GM19023 (cell line): ENCODE measurements around the gene NCAPG2.

Experiments
- ATAC-seq: cut with Tn5 transposase; IDR thresholded peaks from one replicate; pipeline ENCODE4 v1.9.1; 2021; ENCODE audit warnings: mild to moderate bottlenecking, moderate library complexity; ENCODE audit not compliant: unreplicated experiment

Gene NCAPG2

DNA sequence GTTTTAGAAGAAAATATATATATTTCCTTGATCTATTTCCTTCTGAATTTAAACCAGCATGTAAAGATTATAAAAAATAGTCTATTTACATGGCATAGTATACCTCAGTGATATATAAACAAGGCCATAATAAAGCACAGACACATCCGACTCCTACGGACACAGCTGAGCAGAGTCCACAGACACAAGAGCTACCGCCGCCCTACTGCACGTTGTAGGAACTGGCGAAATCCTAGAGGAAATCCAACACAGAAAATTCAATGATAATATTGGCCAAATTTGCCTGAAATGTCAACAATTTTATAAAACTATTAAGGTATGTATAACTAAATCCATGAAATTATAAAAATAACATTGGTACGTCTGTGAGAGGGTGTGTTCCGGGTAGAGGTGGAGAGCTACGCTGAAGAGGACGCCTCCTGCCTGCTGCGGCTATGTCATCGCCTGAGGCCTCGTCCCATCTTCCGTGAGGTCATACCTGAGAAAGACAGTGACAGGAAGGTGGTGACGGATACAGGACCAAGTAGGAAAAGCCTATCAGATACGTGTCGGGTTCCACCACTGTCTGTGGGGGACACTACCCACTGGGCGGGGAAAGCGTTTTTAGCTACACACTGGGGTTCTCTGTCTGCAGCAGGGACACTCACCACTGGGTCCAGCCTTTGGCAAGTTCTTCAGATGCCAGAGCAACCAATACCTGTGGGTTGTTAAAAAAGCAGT lies 29.3 kb upstream of the NCAPG2 start:
- ATAC-seq, result no peak

DNA sequence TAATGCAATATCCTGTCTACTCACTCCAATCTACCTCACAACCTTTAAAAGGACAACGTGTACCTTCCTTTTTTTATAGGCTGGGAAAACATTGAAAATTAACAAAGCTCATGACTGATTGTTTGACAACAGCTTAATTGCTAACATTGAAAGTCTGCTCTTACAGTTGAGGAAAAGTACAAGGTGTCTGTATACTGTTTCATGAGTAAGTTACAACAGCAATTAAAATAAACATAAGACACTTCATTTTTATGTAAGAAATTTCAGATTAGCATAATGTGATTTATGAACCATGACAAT lies 28.6 kb upstream of the NCAPG2 start:
- no peak for ATAC-seq

DNA sequence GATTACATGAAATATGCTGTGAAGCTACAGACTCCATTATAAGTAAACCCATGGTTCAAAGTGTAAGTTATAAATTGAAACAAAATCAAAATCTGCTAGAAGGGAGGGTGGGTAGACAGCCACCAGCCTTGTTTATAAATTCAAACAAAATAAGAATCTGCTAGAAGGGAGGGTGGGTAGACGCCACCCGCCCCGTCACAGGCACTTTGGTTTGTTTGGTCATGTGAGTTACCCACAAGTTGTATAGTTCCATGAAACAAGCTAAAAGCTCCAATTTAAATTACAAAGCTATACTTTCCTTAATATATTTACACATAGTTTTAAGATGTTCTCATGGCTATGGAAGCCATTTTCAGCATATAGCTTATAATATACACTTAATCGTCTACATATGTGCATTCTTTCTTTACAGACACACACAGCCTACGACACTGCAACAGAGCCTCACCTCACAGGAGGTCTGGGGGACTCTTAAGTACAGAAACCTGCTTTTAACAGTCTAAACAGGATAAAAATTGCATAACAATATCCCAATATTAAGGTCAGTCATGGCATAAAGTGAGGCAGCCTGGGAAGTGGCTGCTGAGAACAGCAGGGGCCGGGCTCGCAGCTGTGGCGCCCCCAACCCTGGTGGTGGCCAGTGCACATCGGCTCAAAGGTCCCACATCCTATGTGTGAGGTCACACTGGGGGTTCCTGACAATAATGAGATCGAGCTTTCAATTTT lies 28.1 kb upstream of the NCAPG2 start:
- ATAC-seq, result no peak

DNA sequence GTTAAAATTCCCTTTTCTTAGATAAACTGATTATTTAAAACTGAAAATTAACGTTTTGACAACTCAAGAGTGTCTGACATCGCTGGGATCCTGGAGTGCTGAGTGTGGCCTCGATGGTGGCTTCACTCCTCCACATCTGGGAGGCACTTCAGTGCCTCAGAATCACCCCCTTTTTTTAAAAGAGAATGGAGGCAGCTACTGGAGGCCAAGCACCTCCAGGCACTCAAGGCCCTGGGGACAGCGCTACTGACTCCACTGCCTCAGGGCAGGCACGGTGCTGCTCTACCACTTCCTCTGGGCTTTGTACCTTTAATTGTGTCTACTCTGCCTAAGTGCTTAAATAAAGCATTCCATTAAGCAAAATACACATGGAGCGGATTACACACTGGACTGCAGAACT lies 27.2 kb upstream of the NCAPG2 start:
- ATAC-seq, result no peak

DNA sequence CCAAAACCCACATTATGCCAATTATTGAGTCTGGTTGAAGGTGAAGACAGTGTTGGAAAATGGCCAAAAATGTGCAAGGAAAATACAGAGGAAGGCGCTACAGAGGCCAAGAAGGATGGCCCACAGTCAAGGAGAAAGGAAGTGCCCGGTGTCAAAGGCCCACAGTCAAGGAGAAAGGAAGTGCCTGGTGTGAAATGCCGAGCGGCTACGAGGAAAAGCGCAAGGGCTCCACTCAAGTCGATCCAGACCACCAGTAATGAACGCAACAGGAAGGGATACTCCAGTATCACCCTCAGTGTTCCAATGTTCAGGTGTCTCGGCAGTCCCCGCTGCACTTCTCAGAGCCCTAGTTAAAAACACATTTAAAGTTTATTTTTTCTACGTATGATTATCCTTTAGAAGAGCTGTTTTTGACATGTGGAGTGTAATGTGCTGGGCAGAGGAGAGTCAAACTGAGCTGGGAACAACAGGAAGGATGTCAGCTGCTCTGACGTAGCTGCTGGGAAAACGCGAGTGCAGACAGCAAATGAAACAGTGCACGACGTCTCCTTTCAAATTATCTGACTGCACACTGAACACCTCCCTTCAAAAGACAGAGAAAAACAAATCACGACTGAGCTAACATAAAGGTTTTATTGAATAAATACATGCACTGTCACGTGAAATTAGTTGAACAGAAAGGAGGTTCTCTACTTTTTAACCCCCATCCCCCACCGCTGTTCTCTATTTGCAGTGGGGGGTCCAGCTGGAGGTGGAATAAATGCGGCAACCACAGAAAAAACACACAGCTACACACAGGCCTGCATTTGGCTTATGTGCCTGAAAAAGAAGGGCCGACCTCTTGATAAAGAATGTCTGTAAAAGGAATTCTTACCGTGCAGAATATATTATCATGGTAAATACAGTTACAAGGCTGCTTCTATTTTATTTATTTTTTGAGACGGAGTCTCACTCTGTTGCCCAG lies 26.1 kb upstream of the NCAPG2 start:
- ATAC-seq, result no peak

DNA sequence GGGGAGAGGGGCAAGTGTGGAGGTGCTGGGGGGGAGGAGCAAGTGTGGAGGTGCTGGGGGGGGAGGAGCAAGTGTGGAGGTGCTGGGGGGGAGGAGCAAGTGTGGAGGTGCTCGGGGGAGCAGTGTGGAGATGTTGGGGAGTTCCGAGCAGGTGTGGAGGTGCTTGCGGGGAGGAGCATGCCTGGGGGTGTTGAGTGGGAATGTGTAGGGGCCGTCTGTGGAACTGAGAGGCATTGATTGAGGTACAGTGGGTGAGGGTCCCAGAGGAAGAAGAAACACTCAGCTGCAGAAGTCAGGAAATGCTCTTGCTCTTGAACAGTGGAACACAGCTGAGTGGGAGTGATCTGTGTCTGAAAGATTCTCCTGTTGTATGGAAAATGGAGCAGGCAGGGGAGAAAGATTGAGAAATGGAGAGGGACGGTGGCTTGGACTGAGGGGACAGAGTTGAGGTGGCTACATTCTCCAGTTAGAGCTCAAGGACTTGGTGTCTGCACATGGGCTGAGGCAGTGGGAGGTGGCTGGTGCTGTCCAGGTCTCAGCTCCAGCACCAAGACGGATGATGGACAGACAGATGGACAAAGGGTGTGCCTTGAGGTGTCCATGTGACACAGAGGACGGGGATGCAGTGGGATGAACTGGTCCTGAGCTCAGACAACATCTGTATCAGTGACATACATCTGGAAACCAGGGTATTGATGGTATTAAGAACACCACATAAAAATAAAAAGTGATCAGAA lies 25.2 kb upstream of the NCAPG2 start:
- no peak for ATAC-seq

DNA sequence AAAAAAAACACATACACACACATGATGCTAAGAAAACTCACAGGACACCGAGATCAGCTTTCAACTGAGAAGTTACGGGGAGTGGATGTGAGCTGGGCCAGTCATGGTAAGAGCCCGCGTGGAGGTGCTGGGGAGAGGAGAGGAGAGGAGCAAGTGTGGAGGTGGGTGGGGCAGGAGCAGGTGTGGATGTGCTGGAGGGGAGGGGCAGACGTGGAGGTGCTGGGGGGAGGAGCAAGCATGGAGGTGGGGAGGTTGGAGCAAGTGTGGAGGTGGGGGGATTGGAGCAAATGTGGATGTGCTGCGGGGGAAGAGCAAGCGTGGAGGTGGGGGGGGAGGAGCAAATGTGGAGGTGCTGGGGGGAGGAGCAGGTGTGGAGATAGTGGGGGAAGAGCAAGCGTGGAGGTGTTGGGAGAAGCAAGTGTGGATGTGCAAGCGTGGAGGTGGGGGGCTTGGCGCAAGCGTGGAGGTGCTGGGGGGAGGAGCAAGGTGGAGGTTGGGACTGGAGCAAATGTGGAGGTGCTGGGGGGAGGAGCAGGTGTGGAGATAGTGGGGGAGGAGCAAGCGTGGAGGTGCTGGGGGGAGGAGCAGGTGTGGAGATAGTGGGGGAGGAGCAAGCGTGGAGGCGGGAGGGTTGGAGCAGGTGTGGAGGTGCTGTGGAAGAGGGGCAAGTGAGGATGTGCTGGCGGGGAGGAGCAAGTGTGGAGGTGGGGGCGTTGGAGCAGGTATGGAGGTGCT lies 24.5 kb upstream of the NCAPG2 start:
- no peak for ATAC-seq

DNA sequence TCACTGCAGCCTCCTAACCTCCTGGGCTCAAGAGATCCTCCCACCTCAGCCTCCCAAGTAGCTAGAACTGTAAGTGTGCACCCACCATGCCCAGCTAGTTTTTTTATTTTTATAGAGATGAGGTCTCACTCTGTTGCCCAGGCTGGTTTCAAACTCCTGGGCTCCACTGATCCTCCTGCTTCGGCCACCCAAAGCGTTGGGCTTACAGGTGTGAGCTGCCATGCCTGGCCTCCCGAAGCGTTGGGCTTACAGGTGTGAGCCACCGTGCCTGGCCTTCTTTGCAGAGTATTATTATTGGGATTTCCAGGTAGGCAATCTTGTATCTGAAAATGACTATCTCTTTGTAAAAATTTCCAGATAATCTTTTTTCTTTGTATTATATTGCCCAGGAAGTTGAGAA lies 23.1 kb upstream of the NCAPG2 start:
- no peak for ATAC-seq

DNA sequence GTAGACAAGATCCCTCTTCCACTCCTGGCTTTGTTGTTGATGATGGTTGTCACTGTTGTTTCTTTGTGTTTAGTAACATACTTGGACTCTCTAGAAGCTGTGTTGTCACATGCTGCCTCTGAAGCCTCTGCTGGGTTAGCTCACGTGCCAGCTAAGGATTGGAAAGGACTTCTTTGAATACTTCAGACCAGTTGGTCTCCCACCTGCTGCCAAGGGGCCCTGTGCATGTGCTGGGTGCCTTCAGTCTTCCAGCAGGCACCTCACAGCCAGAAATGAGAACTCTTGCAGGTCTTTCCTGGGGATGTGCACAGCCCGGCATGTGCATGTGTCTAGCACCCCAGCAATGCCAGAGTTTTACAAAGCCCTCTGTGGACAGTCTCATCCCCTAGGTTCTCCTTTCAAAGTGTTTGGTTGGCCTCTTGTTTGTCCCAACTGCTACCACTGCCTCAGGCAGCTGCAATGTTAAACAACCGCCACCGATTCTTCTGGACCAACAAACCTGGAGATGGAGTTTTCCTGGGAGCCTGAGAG lies 21.7 kb upstream of the NCAPG2 start:
- ATAC-seq, result no peak

DNA sequence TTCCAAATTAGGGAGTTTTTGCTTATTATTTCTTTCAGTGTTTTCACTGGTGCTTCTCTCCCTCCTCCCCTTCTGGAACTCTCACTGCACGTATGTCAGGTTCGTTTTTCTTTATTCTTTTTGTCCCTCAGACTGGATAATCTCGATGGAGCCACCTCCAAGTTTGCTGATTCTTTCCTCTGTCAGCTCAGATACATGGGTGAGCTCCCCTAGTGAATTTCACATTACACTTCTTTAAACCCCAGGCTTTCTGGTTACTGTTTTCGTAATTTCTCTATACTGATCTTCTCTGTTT lies 20.8 kb upstream of the NCAPG2 start:
- ATAC-seq, result no peak

DNA sequence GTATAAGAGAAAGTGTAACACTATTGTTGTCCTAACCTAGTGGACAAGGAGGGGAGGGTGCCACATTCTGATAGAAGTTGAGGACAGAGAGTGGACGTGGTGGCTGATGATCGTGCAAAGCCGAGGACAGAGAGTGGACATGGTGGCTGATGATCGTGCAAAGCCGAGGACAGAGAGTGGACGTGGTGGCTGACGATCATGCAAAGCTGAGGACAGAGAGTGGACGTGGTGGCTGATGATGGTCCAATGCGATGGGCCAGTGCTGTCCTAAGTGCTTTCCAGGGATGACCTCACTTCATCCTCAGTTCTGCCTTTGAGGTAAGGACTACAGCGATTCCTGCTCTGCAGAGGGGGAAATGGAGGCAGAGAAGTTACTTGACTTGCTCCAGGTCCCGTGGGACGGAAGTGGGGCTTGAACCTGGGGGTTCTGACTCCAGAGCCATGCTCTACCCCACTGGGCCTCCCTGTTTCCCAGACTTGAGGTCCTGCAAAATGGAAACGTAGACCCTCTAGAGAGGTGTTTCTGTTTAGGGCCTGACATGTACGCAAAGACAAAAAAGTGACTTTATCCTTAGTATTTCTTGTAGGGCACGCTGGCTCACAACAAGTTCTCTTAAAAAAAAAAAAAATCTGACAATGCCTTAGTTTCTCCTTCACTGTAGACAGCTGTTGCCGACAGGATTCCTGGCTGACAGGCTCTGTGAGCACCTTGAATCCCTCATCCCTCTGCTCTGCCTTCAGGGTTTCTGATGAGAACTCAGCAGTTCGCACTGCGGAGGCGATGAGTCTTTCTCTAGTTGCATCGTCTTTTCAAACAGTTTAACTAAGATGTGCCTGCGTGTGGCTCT lies 20.3 kb upstream of the NCAPG2 start:
- no peak for ATAC-seq

DNA sequence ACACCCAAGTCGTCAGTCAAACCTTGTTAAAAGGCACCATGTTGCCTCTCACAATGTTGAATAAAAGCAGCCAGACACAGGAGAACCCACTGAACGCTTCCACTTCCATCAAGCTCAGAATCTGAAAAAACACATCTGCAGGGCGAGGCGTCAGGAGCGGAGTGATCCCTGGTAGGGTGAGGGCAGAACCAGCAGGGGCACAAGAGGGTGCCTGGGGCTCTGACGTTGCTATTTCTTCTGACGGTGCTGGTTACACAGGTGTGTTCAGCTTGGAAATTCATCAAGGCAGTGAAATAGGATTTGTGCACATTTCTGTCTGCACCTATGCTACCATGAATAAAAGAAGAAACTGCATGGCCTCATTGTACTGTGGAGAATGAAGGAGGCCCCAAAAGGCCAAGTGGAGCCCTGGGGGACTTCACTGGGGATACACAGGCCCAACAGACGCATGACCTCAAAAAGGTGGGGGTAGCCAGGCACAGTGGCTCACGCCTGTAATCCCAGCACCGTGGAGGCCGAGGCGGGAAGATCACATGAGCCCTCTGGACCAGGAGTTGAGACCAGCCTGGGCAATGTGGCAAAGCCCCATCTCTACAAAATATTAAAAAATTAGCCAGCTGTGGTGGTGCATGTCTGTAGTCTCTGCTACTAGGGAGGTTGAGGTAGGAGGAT lies 19.2 kb upstream of the NCAPG2 start:
- ATAC-seq, result no peak

DNA sequence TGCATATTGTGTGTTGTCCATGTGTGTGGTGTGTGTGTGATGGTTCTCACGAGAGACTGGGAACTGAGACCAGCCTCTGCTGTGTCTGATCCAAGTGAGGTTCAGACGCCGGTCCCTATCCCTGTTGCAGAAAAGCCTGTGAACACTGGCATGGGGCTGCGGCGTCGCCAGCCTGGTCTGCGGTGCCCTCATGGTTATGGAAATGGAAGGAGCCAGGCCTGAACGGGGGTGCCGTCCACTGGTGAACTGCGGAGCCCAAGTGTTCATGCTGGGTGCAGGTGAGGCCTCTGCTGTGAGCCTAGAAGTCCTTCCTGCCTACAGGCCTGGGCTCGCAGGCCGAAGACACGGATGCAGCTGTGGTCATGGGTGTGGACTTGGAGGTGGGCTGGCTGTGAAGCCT lies 18.7 kb upstream of the NCAPG2 start:
- no peak for ATAC-seq

DNA sequence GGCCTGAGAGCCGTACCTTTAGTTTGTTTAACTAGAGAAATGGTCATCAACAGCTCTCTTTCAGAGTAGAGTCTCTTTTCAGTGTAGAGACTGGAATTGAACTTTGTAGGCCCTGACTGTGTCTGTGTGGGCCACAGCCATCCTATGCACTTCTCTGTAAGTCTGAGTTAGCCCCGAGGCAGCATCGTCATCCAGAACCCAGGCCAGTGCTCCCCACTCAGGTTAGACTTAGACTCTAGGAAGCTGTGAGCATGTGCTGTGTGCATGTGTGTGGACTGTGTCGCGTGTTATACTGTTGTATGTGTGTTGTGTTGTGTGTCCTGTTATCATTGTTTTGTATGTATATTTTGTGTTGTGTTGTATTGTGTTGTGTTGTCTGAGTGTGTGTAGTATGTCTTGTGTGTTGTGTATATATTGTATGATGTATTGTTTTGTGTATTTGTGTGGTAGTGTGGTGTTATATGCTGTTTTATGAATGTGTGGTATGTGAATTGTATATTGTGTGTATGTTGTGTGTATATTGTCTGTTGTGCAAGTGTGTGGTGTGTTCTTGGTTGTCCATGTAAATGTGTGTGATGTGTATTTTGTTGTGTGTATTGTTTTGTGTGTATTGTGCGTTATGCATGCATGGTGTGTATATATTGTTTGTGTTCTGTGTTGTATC lies 18.1 kb upstream of the NCAPG2 start:
- no peak for ATAC-seq

DNA sequence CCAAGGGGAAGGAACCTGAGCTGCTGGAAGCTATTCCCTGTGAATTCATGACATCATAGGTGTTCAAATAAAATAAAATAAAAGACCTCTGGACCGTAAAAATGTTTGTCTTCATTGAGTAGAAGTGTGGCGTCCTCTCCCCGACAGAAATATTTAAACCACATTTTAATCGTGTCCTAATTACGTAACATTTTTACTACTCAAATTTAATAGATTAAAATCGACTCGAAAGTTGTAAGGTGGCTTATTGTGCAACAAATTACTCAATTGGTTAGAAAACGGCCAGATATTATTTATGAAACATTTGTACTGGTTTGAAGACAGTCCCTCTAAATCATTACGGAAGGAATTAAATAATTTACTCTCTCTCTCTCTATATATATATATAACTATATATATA lies 15.5 kb upstream of the NCAPG2 start:
- ATAC-seq, result no peak

DNA sequence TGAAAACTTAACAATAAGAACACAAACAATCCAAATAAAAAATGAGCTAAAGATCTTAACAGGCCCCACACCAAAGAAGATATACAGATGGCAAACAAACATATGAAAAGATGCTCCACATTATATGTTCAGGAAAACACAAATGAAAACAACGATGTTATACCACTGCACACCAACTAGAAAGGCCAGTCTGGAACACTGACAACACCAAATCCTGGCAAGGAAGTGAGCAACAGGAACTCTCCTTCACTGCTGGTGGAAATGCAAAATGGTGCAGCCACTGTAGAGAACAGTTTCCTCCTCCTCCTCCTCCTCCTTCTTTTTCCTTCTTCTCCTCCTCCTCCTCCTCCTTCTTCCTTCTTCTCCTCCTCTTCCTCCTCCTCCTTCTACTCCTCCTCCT lies 12.2 kb upstream of the NCAPG2 start:
- no peak for ATAC-seq

DNA sequence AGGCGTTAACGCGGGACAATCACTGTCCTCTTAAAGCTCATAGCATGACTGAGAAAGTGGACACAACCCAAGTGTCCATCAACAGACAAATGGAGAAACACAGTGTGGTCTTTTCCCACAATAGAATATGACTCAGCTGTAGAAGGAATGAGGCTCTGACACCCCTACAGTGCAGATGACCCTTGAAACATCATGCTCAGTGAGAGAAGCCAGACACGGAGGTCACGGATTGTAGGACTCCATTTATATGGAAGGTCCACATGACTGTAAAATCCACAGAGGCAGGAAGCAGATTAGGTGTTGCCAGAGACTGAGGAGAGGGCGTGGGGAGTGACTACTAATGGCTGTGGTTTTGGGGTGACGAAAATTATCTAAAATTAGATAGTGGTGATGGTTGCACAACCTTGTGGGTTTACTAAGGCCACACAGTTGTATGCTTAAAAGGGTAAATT lies 6.1 kb upstream of the NCAPG2 start:
- ATAC-seq, result no peak

DNA sequence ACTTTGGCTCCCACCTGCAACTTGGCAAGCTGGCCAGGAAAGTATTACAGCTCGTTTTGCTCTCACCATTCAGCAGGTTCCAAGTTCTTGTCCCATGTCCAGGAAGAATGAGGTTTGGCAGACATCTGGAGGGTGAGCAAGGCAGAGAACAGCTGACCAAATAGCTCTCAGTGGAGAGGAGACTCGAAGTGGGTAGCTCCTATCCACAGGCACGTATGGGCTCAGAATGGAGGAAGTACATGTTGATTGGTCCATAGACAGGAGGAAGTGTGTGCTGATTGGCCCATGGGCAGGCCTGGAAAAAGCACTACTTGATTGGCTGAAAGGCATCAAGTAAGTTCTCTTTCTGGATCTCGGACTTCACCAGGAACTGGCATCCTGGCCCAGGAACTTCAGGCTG lies 3.0 kb upstream of the NCAPG2 start:
- ATAC-seq, result no peak
